ENCODE data around the gene HOXC9.

- TF ChIP-seq, protein P1, sequence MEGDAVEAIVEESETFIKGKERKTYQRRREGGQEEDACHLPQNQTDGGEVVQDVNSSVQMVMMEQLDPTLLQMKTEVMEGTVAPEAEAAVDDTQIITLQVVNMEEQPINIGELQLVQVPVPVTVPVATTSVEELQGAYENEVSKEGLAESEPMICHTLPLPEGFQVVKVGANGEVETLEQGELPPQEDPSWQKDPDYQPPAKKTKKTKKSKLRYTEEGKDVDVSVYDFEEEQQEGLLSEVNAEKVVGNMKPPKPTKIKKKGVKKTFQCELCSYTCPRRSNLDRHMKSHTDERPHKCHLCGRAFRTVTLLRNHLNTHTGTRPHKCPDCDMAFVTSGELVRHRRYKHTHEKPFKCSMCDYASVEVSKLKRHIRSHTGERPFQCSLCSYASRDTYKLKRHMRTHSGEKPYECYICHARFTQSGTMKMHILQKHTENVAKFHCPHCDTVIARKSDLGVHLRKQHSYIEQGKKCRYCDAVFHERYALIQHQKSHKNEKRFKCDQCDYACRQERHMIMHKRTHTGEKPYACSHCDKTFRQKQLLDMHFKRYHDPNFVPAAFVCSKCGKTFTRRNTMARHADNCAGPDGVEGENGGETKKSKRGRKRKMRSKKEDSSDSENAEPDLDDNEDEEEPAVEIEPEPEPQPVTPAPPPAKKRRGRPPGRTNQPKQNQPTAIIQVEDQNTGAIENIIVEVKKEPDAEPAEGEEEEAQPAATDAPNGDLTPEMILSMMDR (IDR thresholded peaks at IDR 0.05): no peak
- no peak for TF ChIP-seq ZFX (IDR thresholded peaks at IDR 0.05; ENCODE audit: borderline replicate concordance)
Observed at GRCh38 chr12:54024581-54025305, 24.8 kb downstream of the HOXC9 start.

Measured in 22Rv1 (cell line).